GM12878 (cell line): ENCODE data around the gene METTL23. TPM values are rescaled to one million over a fixed set of nuclear protein-coding genes. Genes with fewer than 3 reads are reported as not detected.

Experiments
- BACH1 ChIP-seq: fragments of 450-650 bp; IDR thresholded peaks from 2 replicates; pipeline ENCODE4 v1.6.1; 2017; ENCODE audit warnings: mild to moderate bottlenecking, borderline replicate concordance
- EGR1 ChIP-seq, 2 experiments: IDR thresholded peaks; 1 replicate in 1 of 2; 2 replicates in 1 of 2; pipeline ENCODE4 v1.6.1; 2011 to 2012; ENCODE audit warnings: low read depth in 2 of 2, low read length in 2 of 2, borderline replicate concordance in 1 of 2, mild to moderate bottlenecking in 1 of 2, moderate library complexity in 1 of 2
- HDAC6 ChIP-seq: fragments of 200-600 bp; sonication (generic); IDR thresholded peaks from one replicate; pipeline ENCODE4 v1.8.0; 2017; ENCODE audit warnings: antibody characterized with exemption; ENCODE audit not compliant: unreplicated experiment
- MYC ChIP-seq: IDR thresholded peaks from 2 replicates; pipeline ENCODE4 v1.6.1; 2011; ENCODE audit warnings: mild to moderate bottlenecking, low read length, moderate library complexity, inconsistent platforms; ENCODE audit not compliant: insufficient read depth, insufficient replicate concordance, insufficient read length, severe bottlenecking
- SP1 ChIP-seq: IDR thresholded peaks from one replicate; pipeline ENCODE4 v1.6.1; 2011; ENCODE audit warnings: low read depth, low read length
- YBX1 ChIP-seq: fragments of 450-650 bp; IDR thresholded peaks from 2 replicates; pipeline ENCODE4 v1.6.1; 2016; ENCODE audit warnings: antibody characterized with exemption
- polyA plus RNA-seq, 11 experiments: library from polyadenylated mRNA; depleted of rRNA in 4 of 11; unstranded in 6 of 11; stranded (reverse) in 5 of 11; fragments of >200 nt; fragmentation: Nextera tagmentation in 4 of 11; fragmentation: Illumina TruSeq in 1 of 11; extraction: Ambion mirVana in 4 of 11; extraction: Trizol in 1 of 11; gene quantifications; 1 replicate in 1 of 11; 2 replicates in 10 of 11; pipeline versions ENCODE4 v1.2.1 to v1.2.3, GENCODE V29; 2011 to 2016; ENCODE audit warnings: inconsistent platforms in 2 of 11, missing spikeins in 2 of 11, low read depth in 1 of 11
- total RNA-seq, 4 experiments: library from RNA; depleted of rRNA in 3 of 4; stranded (reverse); fragments of >200 nt in 3 of 4; fragmentation: Illumina TruSeq in 1 of 4; extraction: Trizol in 1 of 4; gene quantifications; 2 replicates each; pipeline versions ENCODE4 v1.2.1 to v1.2.3, GENCODE V29; 2013 to 2021
- TF ChIP-seq, protein P1 (sequence below): fragments of 450-650 bp; IDR thresholded peaks from 2 replicates; pipeline ENCODE4 v1.6.1; 2017; ENCODE audit warnings: mild to moderate bottlenecking, moderate library complexity
- TF ChIP-seq, protein P2 (sequence below): IDR thresholded peaks from 2 replicates; pipeline ENCODE4 v1.6.1; 2011; ENCODE audit warnings: borderline replicate concordance, low read depth, mild to moderate bottlenecking, moderate library complexity, mixed read lengths, low read length; ENCODE audit not compliant: insufficient read depth; ENCODE audit errors: extremely low read length

METTL23 gene
- total and polyA plus RNA-seq, 10 of the 15 experiments (the other 5 are each of a cell fraction or from before 2014, with no cell fraction given): 25.6 to 61.5 (median 30.9) TPM

DNA sequence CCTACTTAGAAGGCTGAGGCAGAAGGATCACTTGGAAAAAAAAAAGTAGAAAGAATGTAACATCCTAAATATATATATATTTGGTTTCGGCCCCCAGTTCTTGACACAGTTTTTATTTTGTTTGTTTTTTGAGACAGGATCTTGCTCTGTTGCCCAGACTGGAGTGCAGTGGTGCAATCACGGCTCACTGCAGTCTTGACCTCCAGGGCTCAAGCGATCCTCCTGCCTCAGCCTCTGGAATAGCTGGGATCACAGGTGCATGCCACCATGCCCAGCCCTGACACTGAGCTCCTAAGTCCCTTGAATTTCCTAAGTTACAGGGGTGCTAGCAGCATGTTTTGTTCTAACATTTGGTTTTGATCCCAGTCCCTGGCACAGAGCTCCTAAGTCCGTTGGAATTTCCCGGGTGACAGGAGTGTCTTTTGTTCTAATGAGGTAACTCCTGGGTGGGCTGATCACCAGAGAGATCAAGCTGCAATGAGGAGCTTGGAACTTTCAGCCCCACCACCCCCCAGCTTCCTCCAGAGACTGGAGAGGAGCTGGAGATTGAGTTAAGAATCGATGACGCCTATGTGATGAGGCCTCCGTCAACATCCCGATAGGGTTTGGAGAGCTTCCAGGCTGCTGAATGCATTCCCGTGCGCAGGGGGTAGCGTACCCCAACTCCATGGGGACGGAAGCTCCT lies 35.9 kb upstream of the METTL23 start (continued):
- TF ChIP-seq EGR1 (IDR thresholded peaks at IDR 0.05; ENCODE audit: borderline replicate concordance in 1 of 2, low read depth in 2 of 2, low read length in 2 of 2): no peak
- TF ChIP-seq HDAC6: no peak
- TF ChIP-seq, protein P1, sequence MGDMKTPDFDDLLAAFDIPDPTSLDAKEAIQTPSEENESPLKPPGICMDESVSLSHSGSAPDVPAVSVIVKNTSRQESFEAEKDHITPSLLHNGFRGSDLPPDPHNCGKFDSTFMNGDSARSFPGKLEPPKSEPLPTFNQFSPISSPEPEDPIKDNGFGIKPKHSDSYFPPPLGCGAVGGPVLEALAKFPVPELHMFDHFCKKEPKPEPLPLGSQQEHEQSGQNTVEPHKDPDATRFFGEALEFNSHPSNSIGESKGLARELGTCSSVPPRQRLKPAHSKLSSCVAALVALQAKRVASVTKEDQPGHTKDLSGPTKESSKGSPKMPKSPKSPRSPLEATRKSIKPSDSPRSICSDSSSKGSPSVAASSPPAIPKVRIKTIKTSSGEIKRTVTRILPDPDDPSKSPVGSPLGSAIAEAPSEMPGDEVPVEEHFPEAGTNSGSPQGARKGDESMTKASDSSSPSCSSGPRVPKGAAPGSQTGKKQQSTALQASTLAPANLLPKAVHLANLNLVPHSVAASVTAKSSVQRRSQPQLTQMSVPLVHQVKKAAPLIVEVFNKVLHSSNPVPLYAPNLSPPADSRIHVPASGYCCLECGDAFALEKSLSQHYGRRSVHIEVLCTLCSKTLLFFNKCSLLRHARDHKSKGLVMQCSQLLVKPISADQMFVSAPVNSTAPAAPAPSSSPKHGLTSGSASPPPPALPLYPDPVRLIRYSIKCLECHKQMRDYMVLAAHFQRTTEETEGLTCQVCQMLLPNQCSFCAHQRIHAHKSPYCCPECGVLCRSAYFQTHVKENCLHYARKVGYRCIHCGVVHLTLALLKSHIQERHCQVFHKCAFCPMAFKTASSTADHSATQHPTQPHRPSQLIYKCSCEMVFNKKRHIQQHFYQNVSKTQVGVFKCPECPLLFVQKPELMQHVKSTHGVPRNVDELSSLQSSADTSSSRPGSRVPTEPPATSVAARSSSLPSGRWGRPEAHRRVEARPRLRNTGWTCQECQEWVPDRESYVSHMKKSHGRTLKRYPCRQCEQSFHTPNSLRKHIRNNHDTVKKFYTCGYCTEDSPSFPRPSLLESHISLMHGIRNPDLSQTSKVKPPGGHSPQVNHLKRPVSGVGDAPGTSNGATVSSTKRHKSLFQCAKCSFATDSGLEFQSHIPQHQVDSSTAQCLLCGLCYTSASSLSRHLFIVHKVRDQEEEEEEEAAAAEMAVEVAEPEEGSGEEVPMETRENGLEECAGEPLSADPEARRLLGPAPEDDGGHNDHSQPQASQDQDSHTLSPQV: no peak
- TF ChIP-seq SP1: no peak
- TF ChIP-seq BACH1: no peak
- no peak for TF ChIP-seq YBX1
- TF ChIP-seq, protein P2, sequence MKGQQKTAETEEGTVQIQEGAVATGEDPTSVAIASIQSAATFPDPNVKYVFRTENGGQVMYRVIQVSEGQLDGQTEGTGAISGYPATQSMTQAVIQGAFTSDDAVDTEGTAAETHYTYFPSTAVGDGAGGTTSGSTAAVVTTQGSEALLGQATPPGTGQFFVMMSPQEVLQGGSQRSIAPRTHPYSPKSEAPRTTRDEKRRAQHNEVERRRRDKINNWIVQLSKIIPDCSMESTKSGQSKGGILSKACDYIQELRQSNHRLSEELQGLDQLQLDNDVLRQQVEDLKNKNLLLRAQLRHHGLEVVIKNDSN: no peak
- TF ChIP-seq MYC: no peak
